ENCODE data around the gene ZNF526.
"Not testable (repeated sequence)": the region's sequence is repeated elsewhere in the genome, so short reads cannot be mapped to it uniquely, and the experiment has no call there.

ZNF526 gene

GRCh38 chr19:42248270-42249148 is 28.4 kb downstream of the ZNF526 start:
- DNase-seq: no peak

GRCh38 chr19:42249149-42249750 is 29.1 kb downstream of the ZNF526 start:
- DNase-seq: no peak

- no peak for DNase-seq
These were observed 29.7 kb downstream of the ZNF526 start for GRCh38 chr19:42249769-42250168.

GRCh38 chr19:42250183-42250665 is 30.1 kb downstream of the ZNF526 start:
- no peak for DNase-seq

GRCh38 chr19:42250666-42251531 is 30.8 kb downstream of the ZNF526 start:
- DNase-seq: no peak

- DNase-seq: no peak
These were observed 31.7 kb downstream of the ZNF526 start for GRCh38 chr19:42251572-42252358.

- DNase-seq: no peak
These were observed 32.5 kb downstream of the ZNF526 start for GRCh38 chr19:42252365-42253244.

- DNase-seq: peak; percentile 64
These were observed 33.4 kb downstream of the ZNF526 start for GRCh38 chr19:42253245-42254088.

GRCh38 chr19:42254089-42254849 is 34.2 kb downstream of the ZNF526 start:
- DNase-seq: peak; percentile 70

GRCh38 chr19:42254850-42255765 is 35.0 kb downstream of the ZNF526 start, which contains the start of gene ERF:
TSS of gene ERF (minus strand) at chr19:42255128. CDS start at chr19:42254999, 129 bp downstream.
- DNase-seq: peak; percentile 92

- no peak for DNase-seq
These were observed 35.9 kb downstream of the ZNF526 start for GRCh38 chr19:42255766-42256745.

- not testable (repeated sequence) for DNase-seq
These were observed 37.7 kb downstream of the ZNF526 start for GRCh38 chr19:42257842-42258241.

GRCh38 chr19:42261763-42262162 is 41.7 kb downstream of the ZNF526 start:
- no peak for DNase-seq

- not testable (repeated sequence) for DNase-seq
These were observed 46.0 kb downstream of the ZNF526 start for GRCh38 chr19:42266105-42266504.

- not testable (repeated sequence) for DNase-seq
These were observed 47.0 kb downstream of the ZNF526 start for GRCh38 chr19:42266928-42267603.

GRCh38 chr19:42267644-42268141 is 47.6 kb downstream of the ZNF526 start:
- no peak for DNase-seq

All from activated CD4-positive, alpha-beta T cell treated with anti-CD3 and anti-CD28 coated beads, Interleukin-2, amount 50 U/mL, for 16 hours (primary cell).